Measurements from ENCODE around the gene FDXACB1.

FDXACB1 gene

GRCh38 chr11:111913031-111913861 is 34.3 kb upstream of the FDXACB1 start:
- no peaks in the 10 kb centered on the region for H3K9me3 ChIP-seq (replicated peaks; ENCODE audit: insufficient read depth, low read length)
- no peak overlapping the region for H3K27ac ChIP-seq (ENCODE audit: low read length)
- H3K4me2 ChIP-seq (ENCODE audit: low read depth, low read length), result no peak overlapping the region
- no peaks in the 10 kb centered on the region for H4K20me1 ChIP-seq (ENCODE audit: insufficient read depth, low read length)
- no peaks in the 10 kb centered on the region for H3K79me2 ChIP-seq (ENCODE audit: low read length)
- TF ChIP-seq EZH2phosphoT487 (IDR thresholded peaks at IDR 0.05; ENCODE audit: low read length), result no peak
- TF ChIP-seq, protein P1, sequence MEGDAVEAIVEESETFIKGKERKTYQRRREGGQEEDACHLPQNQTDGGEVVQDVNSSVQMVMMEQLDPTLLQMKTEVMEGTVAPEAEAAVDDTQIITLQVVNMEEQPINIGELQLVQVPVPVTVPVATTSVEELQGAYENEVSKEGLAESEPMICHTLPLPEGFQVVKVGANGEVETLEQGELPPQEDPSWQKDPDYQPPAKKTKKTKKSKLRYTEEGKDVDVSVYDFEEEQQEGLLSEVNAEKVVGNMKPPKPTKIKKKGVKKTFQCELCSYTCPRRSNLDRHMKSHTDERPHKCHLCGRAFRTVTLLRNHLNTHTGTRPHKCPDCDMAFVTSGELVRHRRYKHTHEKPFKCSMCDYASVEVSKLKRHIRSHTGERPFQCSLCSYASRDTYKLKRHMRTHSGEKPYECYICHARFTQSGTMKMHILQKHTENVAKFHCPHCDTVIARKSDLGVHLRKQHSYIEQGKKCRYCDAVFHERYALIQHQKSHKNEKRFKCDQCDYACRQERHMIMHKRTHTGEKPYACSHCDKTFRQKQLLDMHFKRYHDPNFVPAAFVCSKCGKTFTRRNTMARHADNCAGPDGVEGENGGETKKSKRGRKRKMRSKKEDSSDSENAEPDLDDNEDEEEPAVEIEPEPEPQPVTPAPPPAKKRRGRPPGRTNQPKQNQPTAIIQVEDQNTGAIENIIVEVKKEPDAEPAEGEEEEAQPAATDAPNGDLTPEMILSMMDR (IDR thresholded peaks at IDR 0.05; ENCODE audit: low read length), result no peak
- no peak for TF ChIP-seq EZH2 (optimal IDR thresholded peaks at IDR 0.05; ENCODE audit: low read depth, low read length)
- H3K4me3 ChIP-seq (ENCODE audit: low read length), result no peak overlapping the region
- no peaks in the 10 kb centered on the region for H3K4me1 ChIP-seq (ENCODE audit: low read length)
- no peaks in the 10 kb centered on the region; the same call in 1 of the 2 replicates for H3K27me3 ChIP-seq (replicated peaks; ENCODE audit: insufficient read depth, low read length)
- DNase-seq, result no peak
- no peak overlapping the region for H2AFZ ChIP-seq (ENCODE audit: low read length)
- no peaks in the 10 kb centered on the region for H3K9me2 ChIP-seq (replicated peaks; ENCODE audit: insufficient read depth, low read length)
- H3K9ac ChIP-seq (ENCODE audit: low read length), result no peak overlapping the region
- H3F3A ChIP-seq (ENCODE audit: insufficient read depth, low read length), result no peaks in the 10 kb centered on the region
- H3K36me3 ChIP-seq (replicated peaks; ENCODE audit: insufficient read depth, low read length), result no peaks in the 10 kb centered on the region

DNA sequence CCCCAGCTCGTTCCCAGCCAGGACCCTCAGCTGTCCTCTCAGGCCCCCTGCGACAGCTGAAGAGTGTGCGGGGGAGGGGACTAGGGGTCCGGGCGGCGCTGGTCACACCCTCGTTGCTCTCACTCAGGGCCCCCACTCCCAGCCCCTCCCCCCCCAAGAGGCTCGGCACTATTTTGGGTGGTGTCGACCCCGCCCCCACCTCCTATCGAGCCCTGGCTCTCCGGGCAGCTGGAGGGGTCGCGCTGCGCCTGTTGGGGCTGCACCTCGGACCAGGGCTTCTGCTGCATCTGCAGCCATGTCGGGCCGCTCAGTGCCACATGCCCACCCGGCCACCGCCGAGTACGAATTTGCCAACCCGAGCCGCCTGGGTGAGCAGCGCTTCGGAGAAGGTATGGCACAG is 33.6 kb upstream of the FDXACB1 start, which contains the start of gene HSPB2:
Gene HSPB2, plus strand, starts transcription at position 200 of the 400 bp plus-strand sequence. Its CDS starts 96 bp downstream, at position 296.
- no peaks in the 10 kb centered on the region for H4K20me1 ChIP-seq (ENCODE audit: insufficient read depth, low read length)
- no peaks in the 10 kb centered on the region for H3K9me3 ChIP-seq (replicated peaks; ENCODE audit: insufficient read depth, low read length)
- H3K27me3 ChIP-seq (replicated peaks; ENCODE audit: insufficient read depth, low read length), result no peaks in the 10 kb centered on the region; the same call in 1 of the 2 replicates
- H3K36me3 ChIP-seq (replicated peaks; ENCODE audit: insufficient read depth, low read length), result no peaks in the 10 kb centered on the region
- TF ChIP-seq EZH2 (optimal IDR thresholded peaks at IDR 0.05; ENCODE audit: low read depth, low read length) (no peak), EZH2phosphoT487 (IDR thresholded peaks at IDR 0.05; ENCODE audit: low read length) (no peak)
- TF ChIP-seq, protein P1 (IDR thresholded peaks at IDR 0.05; ENCODE audit: low read length), result no peak
- DNase-seq, result no peak
- no peaks in the 10 kb centered on the region for H3F3A ChIP-seq (ENCODE audit: insufficient read depth, low read length)
- no peak within 1 kb of the TSS for H3K4me2 ChIP-seq (ENCODE audit: low read depth, low read length)
- no peak within 1 kb of the TSS for H3K4me3 ChIP-seq (ENCODE audit: low read length)
- H3K79me2 ChIP-seq (ENCODE audit: low read length), result no peaks in the 10 kb centered on the region
- H3K4me1 ChIP-seq (ENCODE audit: low read length), result no peaks in the 10 kb centered on the region
- H3K27ac ChIP-seq (ENCODE audit: low read length), result no peak within 1 kb of the TSS
- H2AFZ ChIP-seq (ENCODE audit: low read length), result no peak within 1 kb of the TSS
- H3K9me2 ChIP-seq (replicated peaks; ENCODE audit: insufficient read depth, low read length), result no peaks in the 10 kb centered on the region
- no peak within 1 kb of the TSS for H3K9ac ChIP-seq (ENCODE audit: low read length)

DNA sequence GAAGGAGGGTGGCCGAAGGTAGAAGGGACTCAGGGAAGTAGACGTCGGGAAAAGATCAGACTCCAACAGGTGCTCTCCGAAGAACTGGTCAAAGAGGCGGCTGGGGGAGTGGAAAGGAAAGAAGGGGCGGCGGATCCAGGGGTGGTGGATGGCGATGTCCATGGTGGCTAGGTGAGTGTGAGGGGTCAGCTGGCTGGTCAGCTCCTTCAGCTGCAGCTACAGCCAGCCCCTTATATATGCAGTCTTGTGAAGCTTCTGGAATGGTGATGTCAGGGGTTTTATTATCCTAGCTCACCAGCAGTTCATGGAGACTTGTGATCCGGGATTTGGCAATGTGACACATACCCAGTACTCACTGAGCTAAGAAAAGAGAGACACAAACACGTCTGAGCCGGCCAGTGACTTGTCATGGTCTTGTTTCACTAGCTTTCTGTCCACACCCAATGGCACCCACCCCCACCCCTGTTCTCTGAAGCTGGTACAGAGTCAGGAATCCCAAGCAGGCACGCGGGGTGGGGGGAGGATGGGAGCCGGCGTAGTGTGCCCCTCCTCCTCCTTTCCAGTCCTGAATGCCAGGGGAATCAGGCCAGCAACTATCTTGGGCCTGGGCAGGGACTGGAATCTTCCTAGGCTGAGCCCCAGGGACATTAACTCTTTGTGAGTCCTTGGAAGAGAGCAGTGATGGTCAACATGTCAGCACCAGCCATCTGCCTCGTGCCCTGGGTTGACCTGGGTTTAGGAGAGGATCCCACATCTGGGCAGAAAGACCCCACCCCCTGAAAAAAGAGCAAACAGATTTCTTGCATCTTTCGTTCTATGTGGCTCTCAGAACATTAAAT is 32.8 kb upstream of the FDXACB1 start, which contains the start of gene CRYAB:
Gene CRYAB, minus strand, starts transcription at position 208 of the 839 bp plus-strand sequence. Its CDS starts 46 bp downstream, at position 162.
- H4K20me1 ChIP-seq (ENCODE audit: insufficient read depth, low read length), result no peaks in the 10 kb centered on the region
- no peaks in the 10 kb centered on the region for H3K36me3 ChIP-seq (replicated peaks; ENCODE audit: insufficient read depth, low read length)
- H3K4me1 ChIP-seq (ENCODE audit: low read length), result no peaks in the 10 kb centered on the region
- H2AFZ ChIP-seq (ENCODE audit: low read length), result no peak within 1 kb of the TSS
- no peak within 1 kb of the TSS for H3K4me3 ChIP-seq (ENCODE audit: low read length)
- H3K9ac ChIP-seq (ENCODE audit: low read length), result no peak within 1 kb of the TSS
- no peak within 1 kb of the TSS for H3K4me2 ChIP-seq (ENCODE audit: low read depth, low read length)
- TF ChIP-seq, protein P1 (IDR thresholded peaks at IDR 0.05; ENCODE audit: low read length), result no peak
- TF ChIP-seq EZH2 (optimal IDR thresholded peaks at IDR 0.05; ENCODE audit: low read depth, low read length) (no peak), EZH2phosphoT487 (IDR thresholded peaks at IDR 0.05; ENCODE audit: low read length) (no peak)
- no peak within 1 kb of the TSS for H3K27ac ChIP-seq (ENCODE audit: low read length)
- DNase-seq, result no peak
- no peaks in the 10 kb centered on the region for H3K79me2 ChIP-seq (ENCODE audit: low read length)
- no peaks in the 10 kb centered on the region for H3K9me3 ChIP-seq (replicated peaks; ENCODE audit: insufficient read depth, low read length)
- H3K9me2 ChIP-seq (replicated peaks; ENCODE audit: insufficient read depth, low read length), result no peaks in the 10 kb centered on the region
- H3F3A ChIP-seq (ENCODE audit: insufficient read depth, low read length), result no peaks in the 10 kb centered on the region
- no peaks in the 10 kb centered on the region; the same call in 1 of the 2 replicates for H3K27me3 ChIP-seq (replicated peaks; ENCODE audit: insufficient read depth, low read length)
